ENCODE data around the gene CMIP.

CMIP gene

DNA sequence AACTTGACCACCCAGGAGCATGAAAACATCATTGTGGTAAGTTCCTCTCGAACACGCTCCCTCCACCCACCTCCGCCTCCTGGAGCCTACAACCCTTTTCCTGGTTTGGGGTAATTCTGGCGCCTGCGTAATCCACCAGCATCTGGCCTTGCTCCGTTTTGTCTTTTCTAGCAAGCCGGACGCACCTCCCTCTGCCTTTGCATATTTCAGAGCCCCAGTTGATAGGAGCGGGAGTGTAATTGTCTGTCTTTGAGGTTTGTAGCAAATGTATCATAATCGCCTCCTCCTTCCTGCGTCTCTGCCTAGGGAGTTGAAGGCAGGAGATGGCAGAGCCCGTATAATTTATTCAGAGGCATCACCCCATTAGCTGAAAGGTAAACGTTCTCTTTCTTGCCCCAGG, 213.2 kb downstream of the CMIP start:
- no peak overlapping the region for H3K4me3 ChIP-seq (ENCODE audit: low read depth, low read length)
- no peak overlapping the region for H3K27ac ChIP-seq (ENCODE audit: low read depth, low read length)
- no peak overlapping the region for H3K23ac ChIP-seq (ENCODE audit: low read length)
- no peaks in the 10 kb centered on the region for H3K79me1 ChIP-seq (ENCODE audit: low read length)
- no peak for DNase-seq
- H3K27me3 ChIP-seq (ENCODE audit: insufficient read depth, low read length): no peaks in the 10 kb centered on the region
- no peak overlapping the region for H2BK5ac ChIP-seq (ENCODE audit: low read depth, low read length, poor library complexity)
- H4K12ac ChIP-seq (ENCODE audit: low read depth, low read length): no peak overlapping the region
- no peak overlapping the region for H3K9ac ChIP-seq (ENCODE audit: low read length)
- H3K18ac ChIP-seq (ENCODE audit: low read length): no peak overlapping the region
- peaks cover 3 to 13% of the 10 kb centered on the region in 2 experiments for H3K4me1 ChIP-seq (ENCODE audit: control insufficient read depth in 1 of 2, insufficient read depth in 2 of 2, low read length in 2 of 2)
- no peak overlapping the region for H4K91ac ChIP-seq (ENCODE audit: low read depth, low read length)
- H3K4ac ChIP-seq (ENCODE audit: low read depth, low read length): no peak overlapping the region
- no CpG with 5 or more reads among the region's 13 CpGs for WGBS (ENCODE audit: extremely low coverage, insufficient coverage, insufficient read length)
- no peak overlapping the region for H2AFZ ChIP-seq (ENCODE audit: insufficient read depth, low read length, poor library complexity)
- no peak overlapping the region for H4K8ac ChIP-seq (ENCODE audit: low read depth, low read length)
- H3K14ac ChIP-seq (ENCODE audit: low read length): no peak overlapping the region
- H3K4me2 ChIP-seq (ENCODE audit: low read length): no peak overlapping the region
- no peak overlapping the region for H2BK12ac ChIP-seq (ENCODE audit: low read length)
- no peak overlapping the region for H2AK5ac ChIP-seq (ENCODE audit: low read length)
- no peaks in the 10 kb centered on the region for H3K79me2 ChIP-seq (ENCODE audit: control insufficient read depth, insufficient read depth, low read length, poor library complexity)
- H3K9me3 ChIP-seq (ENCODE audit: insufficient read depth, low read depth, low read length): no peaks in the 10 kb centered on the region
- peaks cover 51 to 62% of the 10 kb centered on the region in 2 experiments for H3K36me3 ChIP-seq (ENCODE audit: control insufficient read depth in 1 of 2, insufficient read depth in 2 of 2, low read length in 2 of 2)
- no peak overlapping the region for H2BK120ac ChIP-seq (ENCODE audit: insufficient read depth, low read length, poor library complexity)

DNA sequence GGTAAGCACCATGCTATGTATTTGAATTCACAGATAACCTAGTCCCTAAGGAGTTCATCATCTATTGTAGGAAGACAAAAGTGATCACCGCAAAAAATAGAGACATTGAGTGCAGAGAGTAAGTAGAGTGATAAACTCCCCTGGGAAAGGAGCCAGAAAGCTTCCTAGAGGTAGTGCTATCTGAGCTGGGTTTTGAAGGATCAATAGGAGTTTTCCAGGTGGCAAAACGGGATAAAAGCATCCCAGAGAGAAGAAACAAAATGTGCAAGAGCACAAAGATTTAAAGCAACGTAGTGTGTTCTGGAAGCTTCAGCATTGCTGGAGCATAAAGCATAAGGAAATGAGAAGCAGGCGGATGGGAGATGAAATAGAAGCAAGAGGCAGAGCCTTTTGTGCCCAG, 213.8 kb downstream of the CMIP start:
- Histone ChIP-seq H3K9me3 (ENCODE audit: insufficient read depth, low read depth, low read length) (no peaks in the 10 kb centered on the region), H2BK5ac (ENCODE audit: low read depth, low read length, poor library complexity) (no peak overlapping the region), H3K79me2 (ENCODE audit: control insufficient read depth, insufficient read depth, low read length, poor library complexity) (no peaks in the 10 kb centered on the region), H3K23ac (ENCODE audit: low read length) (no peak overlapping the region), H3K4me2 (ENCODE audit: low read length) (no peak overlapping the region), H2AFZ (ENCODE audit: insufficient read depth, low read length, poor library complexity) (no peak overlapping the region), H3K79me1 (ENCODE audit: low read length) (no peaks in the 10 kb centered on the region), H3K27ac (ENCODE audit: low read depth, low read length) (no peak overlapping the region), H4K8ac (ENCODE audit: low read depth, low read length) (no peak overlapping the region), H4K91ac (ENCODE audit: low read depth, low read length) (no peak overlapping the region), H2BK120ac (ENCODE audit: insufficient read depth, low read length, poor library complexity) (no peak overlapping the region), H2BK12ac (ENCODE audit: low read length) (no peak overlapping the region), H3K14ac (ENCODE audit: low read length) (no peak overlapping the region), H3K27me3 (ENCODE audit: insufficient read depth, low read length) (no peaks in the 10 kb centered on the region), H3K9ac (ENCODE audit: low read length) (no peak overlapping the region), H2AK5ac (ENCODE audit: low read length) (no peak overlapping the region), H3K4me1 (ENCODE audit: control insufficient read depth in 1 of 2, insufficient read depth in 2 of 2, low read length in 2 of 2) (peaks cover 3 to 13% of the 10 kb centered on the region in 2 experiments), H3K4ac (ENCODE audit: low read depth, low read length) (no peak overlapping the region), H3K18ac (ENCODE audit: low read length) (no peak overlapping the region), H3K4me3 (ENCODE audit: low read depth, low read length) (no peak overlapping the region), H3K36me3 (ENCODE audit: control insufficient read depth in 1 of 2, insufficient read depth in 2 of 2, low read length in 2 of 2) (peaks cover 46 to 61% of the 10 kb centered on the region in 2 experiments), H4K12ac (ENCODE audit: low read depth, low read length) (no peak overlapping the region)
- DNase-seq: no peak
- no CpG with 5 or more reads among the region's 4 CpGs for WGBS (ENCODE audit: extremely low coverage, insufficient coverage, insufficient read length)

- no CpG with 5 or more reads among the region's 2 CpGs for WGBS (ENCODE audit: extremely low coverage, insufficient coverage, insufficient read length)
- no peak overlapping the region for H4K8ac ChIP-seq (ENCODE audit: low read depth, low read length)
These were observed 214.6 kb downstream of the CMIP start for GRCh38 chr16:81659249-81659648.

GRCh38 chr16:81661082-81661481, 216.5 kb downstream of the CMIP start:
- no peak for DNase-seq
- Histone ChIP-seq H2BK120ac (ENCODE audit: insufficient read depth, low read length, poor library complexity) (no peak overlapping the region), H3K27me3 (ENCODE audit: insufficient read depth, low read length) (no peaks in the 10 kb centered on the region), H3K27ac (ENCODE audit: low read depth, low read length) (no peak overlapping the region), H2BK5ac (ENCODE audit: low read depth, low read length, poor library complexity) (no peak overlapping the region), H2AFZ (ENCODE audit: insufficient read depth, low read length, poor library complexity) (no peak overlapping the region), H4K8ac (ENCODE audit: low read depth, low read length) (no peak overlapping the region), H3K79me1 (ENCODE audit: low read length) (no peaks in the 10 kb centered on the region), H2AK5ac (ENCODE audit: low read length) (no peak overlapping the region), H3K9me3 (ENCODE audit: insufficient read depth, low read depth, low read length) (no peaks in the 10 kb centered on the region), H3K14ac (ENCODE audit: low read length) (no peak overlapping the region), H3K18ac (ENCODE audit: low read length) (no peak overlapping the region), H3K36me3 (ENCODE audit: control insufficient read depth in 1 of 2, insufficient read depth in 2 of 2, low read length in 2 of 2) (peaks cover 43 to 73% of the 10 kb centered on the region in 2 experiments), H3K4me1 (ENCODE audit: control insufficient read depth in 1 of 2, insufficient read depth in 2 of 2, low read length in 2 of 2) (peaks cover 3 to 5% of the 10 kb centered on the region in 2 experiments), H3K4ac (ENCODE audit: low read depth, low read length) (no peak overlapping the region), H3K4me3 (ENCODE audit: low read depth, low read length) (no peak overlapping the region), H3K4me2 (ENCODE audit: low read length) (no peak overlapping the region), H3K79me2 (ENCODE audit: control insufficient read depth, insufficient read depth, low read length, poor library complexity) (no peaks in the 10 kb centered on the region), H3K23ac (ENCODE audit: low read length) (no peak overlapping the region), H2BK12ac (ENCODE audit: low read length) (no peak overlapping the region), H3K9ac (ENCODE audit: low read length) (no peak overlapping the region), H4K91ac (ENCODE audit: low read depth, low read length) (no peak overlapping the region), H4K12ac (ENCODE audit: low read depth, low read length) (no peak overlapping the region)
- no CpG with 5 or more reads among the region's 14 CpGs for WGBS (ENCODE audit: extremely low coverage, insufficient coverage, insufficient read length)

More at GRCh38 chr16:81659249-81659648, 214.6 kb downstream of the CMIP start:
- Histone ChIP-seq H4K91ac (ENCODE audit: low read depth, low read length) (no peak overlapping the region), H3K27me3 (ENCODE audit: insufficient read depth, low read length) (no peaks in the 10 kb centered on the region), H2BK5ac (ENCODE audit: low read depth, low read length, poor library complexity) (no peak overlapping the region), H3K14ac (ENCODE audit: low read length) (no peak overlapping the region), H3K9ac (ENCODE audit: low read length) (no peak overlapping the region), H2BK12ac (ENCODE audit: low read length) (no peak overlapping the region), H3K36me3 (ENCODE audit: control insufficient read depth in 1 of 2, insufficient read depth in 2 of 2, low read length in 2 of 2) (peaks cover 49 to 64% of the 10 kb centered on the region in 2 experiments), H3K4me2 (ENCODE audit: low read length) (no peak overlapping the region), H3K4ac (ENCODE audit: low read depth, low read length) (no peak overlapping the region), H4K12ac (ENCODE audit: low read depth, low read length) (no peak overlapping the region), H2BK120ac (ENCODE audit: insufficient read depth, low read length, poor library complexity) (no peak overlapping the region), H3K4me3 (ENCODE audit: low read depth, low read length) (no peak overlapping the region), H2AK5ac (ENCODE audit: low read length) (no peak overlapping the region), H3K4me1 (ENCODE audit: control insufficient read depth in 1 of 2, insufficient read depth in 2 of 2, low read length in 2 of 2) (peaks cover 3 to 13% of the 10 kb centered on the region in 2 experiments), H2AFZ (ENCODE audit: insufficient read depth, low read length, poor library complexity) (no peak overlapping the region), H3K79me1 (ENCODE audit: low read length) (no peaks in the 10 kb centered on the region), H3K9me3 (ENCODE audit: insufficient read depth, low read depth, low read length) (no peaks in the 10 kb centered on the region), H3K23ac (ENCODE audit: low read length) (no peak overlapping the region), H3K27ac (ENCODE audit: low read depth, low read length) (no peak overlapping the region), H3K18ac (ENCODE audit: low read length) (no peak overlapping the region), H3K79me2 (ENCODE audit: control insufficient read depth, insufficient read depth, low read length, poor library complexity) (no peaks in the 10 kb centered on the region)
- DNase-seq: no peak

Measured in trophoblast cell (in vitro differentiated cells and primary cell).